GM19467 (cell line): ENCODE data around the gene ATG9B.
"Not testable (repeated sequence)": the region's sequence is repeated elsewhere in the genome, so short reads cannot be mapped to it uniquely, and the experiment has no call there.

Experiments used
- ATAC-seq: cut with Tn5 transposase; IDR thresholded peaks from one replicate; pipeline ENCODE4 v1.9.1; 2021; ENCODE audit warnings: mild to moderate bottlenecking, moderate library complexity; ENCODE audit not compliant: unreplicated experiment

Gene ATG9B

GRCh38 chr7:151038951-151039849 lies 14.9 kb upstream of the ATG9B start:
- no peak for ATAC-seq

DNA sequence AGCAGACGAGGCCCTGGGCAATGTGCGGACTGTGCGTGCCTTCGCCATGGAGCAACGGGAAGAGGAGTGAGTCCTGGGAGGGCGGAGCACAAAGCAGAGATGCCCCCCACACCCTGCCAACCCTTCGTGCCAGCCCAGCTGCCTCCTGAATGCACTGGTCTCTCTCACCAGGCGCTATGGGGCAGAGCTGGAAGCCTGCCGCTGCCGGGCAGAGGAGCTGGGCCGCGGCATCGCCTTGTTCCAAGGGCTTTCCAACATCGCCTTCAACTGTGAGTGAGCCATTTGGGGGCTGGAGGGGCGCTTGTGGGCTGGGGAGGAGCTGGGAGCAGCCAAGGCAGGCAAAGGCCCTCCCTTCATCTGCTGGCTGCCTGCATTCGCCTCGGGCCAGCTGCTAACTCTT lies 11.6 kb upstream of the ATG9B start:
- no peak for ATAC-seq

DNA sequence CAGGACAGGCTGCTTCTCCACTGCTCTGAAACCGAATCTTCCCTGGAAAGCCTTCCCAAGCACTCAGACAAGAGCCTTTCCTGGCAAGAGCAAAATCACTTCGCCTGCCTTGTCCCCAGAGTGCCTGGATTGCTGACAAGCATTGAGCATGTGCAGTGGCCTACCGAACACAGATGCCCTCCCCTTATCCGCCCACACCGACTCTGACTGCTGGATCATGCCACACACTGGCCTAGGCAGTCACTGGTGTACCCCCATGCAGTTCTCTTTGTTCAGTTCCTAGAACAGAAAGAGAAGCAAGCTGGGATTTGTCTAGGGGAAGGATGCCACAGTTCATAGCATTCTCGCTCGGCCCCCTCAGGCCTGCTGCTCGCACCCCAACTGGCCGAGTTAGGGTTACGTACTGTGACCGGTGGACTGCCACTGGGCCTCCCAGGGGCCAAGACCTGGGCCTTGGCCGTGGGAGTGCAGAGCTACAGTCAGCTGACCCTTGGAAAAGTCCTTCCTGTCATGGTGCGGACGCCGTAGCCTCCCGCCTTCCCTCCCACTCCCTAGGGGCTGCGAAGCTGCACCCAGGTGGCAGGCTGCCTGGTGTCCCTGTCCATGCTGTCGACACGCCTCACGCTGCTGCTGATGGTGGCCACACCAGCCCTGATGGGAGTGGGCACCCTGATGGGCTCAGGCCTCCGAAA lies 10.9 kb upstream of the ATG9B start:
- ATAC-seq: no peak

GRCh38 chr7:151034312-151035025 lies 10.2 kb upstream of the ATG9B start:
- no peak for ATAC-seq

DNA sequence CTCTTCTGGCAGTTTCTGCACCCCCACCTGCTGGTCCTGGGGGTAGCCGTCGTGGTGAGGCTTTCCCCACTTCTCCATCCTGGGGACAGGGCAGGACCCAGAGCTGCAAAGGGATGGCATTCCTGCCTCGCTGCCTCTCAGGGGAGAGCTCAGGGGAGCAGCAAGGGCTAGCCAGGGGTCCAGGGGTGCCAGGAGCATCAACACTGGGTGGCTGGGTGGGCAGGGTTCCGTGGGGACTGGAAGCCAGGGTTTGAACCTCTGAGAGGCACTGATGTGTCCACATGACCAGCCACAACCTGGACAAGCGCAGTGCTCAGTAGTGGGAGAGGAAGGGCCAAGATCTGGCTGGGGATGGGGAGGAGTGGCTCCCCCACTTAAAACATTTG lies 9.6 kb upstream of the ATG9B start:
- no peak for ATAC-seq

DNA sequence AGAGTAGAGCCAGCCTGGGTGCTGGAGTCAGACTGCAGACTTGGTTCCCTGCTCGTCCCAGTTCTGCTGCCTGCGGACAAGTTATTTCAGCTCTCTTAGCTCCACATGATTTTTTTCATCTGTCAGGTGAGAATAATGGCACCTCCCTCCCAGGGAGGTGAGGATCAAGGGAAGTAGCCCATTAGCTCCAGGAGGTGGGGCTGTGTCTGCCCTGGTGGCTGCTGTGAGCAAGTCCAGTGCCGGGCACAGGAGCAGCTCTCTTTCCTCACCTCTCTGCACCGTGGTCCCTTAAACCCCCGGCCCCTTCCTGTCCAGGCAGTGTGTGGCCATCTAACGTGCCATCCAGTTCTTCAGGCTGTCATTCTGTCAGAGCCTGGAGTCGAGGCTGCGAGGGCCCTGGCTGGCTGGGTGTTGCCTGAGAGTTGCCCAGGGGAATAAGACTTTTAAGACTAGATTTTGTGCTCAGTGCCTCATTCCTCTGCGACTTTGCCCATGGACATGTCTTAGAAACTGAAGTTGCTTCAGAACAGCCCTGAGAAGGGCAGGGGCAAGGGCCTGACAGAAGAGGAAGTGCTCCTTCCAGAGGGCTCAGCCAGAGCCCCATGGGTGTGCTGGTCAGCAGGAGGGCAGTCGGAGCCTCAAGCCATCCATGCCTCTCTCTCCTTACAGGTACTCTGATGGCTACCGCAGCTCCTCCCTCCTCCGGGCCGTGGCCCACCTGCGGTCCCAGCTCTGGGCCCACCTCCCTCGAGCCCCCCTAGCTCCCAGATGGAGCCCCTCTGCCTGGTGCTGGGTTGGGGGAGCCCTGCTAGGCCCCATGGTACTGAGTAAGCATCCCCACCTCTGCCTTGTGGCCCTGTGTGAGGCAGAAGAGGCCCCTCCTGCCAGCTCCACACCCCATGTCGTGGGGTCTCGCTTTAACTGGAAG lies 8.9 kb upstream of the ATG9B start:
- ATAC-seq: no peak

GRCh38 chr7:151031011-151031410 lies 6.7 kb upstream of the ATG9B start:
- no peak for ATAC-seq

GRCh38 chr7:151028948-151029501 lies 4.7 kb upstream of the ATG9B start:
- no peak for ATAC-seq

DNA sequence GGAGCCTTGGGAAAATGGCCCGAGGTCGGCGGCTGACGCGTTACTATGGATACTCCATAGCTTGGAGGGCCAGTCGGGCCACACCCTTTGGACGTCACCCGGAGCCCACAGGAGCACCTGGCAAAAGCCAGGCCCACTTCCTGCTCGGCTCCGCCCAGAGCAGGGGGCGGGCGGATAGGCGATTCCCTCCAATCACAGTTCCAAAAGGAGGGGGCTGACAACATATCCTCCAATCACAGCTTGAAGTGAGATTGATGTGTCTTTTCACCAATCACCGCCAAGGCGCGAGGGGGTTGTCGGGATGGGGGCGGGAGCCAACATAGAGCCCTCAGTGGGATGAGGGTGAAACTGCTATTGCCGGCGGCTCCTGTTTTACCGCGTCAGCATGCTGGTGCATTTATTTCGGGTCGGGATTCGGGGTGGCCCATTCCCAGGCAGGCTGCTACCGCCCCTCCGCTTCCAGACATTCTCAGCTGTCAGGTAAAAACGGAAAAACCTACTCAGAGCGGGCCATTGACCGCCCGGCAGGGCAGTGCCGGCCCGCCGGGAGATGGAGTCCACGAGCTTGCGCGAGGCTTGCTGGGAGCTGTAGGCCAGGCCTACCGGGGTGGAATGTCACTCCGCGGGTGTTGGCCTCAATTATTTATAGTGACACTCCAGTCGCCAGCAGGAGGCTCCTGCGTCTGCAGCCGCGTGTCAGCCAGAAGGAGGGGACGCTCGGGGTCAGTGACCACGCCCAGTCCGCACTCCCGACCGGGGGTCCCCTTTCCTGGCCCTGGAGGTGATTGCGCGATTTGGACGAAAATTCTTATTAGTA lies 4.0 kb upstream of the ATG9B start, which contains the start of gene ABCB8:
TSS of gene ABCB8 (plus strand) at position 320 of the 817 bp plus-strand sequence. CDS start at position 386, 66 bp downstream.
- peak; percentile 98 for ATAC-seq

DNA sequence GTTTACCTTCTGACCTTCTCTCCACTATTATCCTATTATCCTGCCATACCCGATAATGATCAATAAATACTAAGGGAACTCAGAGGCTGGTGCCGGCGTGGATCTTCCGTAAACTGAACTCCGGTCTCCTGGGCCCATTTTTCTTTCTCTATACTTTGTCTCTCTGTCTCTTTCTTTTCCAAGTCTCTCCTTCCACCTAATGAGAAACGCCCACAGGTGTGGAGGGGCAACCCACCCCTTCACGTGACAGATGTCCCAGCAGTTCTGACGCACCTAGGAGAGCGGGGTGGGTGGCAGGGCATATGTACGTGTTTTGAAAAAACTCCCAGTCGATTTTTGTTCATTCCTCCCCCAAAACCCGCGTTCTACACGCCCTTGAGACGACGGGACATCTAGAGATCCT lies 3.4 kb upstream of the ATG9B start:
- peak; percentile 1 for ATAC-seq

GRCh38 chr7:151026771-151027727 lies 2.8 kb upstream of the ATG9B start:
- ATAC-seq: not testable (repeated sequence)

GRCh38 chr7:151025924-151026671 lies 1.8 kb upstream of the ATG9B start:
- ATAC-seq: no peak

DNA sequence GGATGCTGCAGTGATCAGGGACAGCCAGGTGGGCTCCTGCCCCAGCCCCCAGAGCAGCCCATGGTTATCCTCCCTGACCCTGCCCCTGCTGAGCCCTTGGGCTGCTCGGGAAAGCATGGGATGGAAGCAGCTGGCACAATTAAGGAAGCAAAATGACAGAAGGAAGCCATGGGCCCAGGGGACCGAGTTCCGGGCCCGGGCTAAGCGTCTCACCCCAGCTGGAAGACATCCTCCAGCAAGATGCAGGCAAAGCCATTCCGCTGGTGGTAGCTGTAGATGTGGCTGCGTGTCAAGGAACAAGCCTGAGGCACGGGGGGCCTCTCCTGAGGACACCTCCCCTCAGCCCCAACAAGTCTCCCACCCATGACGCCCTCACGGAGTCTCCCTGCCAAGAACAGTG lies 1.1 kb downstream of the ATG9B start:
- no peak for ATAC-seq

DNA sequence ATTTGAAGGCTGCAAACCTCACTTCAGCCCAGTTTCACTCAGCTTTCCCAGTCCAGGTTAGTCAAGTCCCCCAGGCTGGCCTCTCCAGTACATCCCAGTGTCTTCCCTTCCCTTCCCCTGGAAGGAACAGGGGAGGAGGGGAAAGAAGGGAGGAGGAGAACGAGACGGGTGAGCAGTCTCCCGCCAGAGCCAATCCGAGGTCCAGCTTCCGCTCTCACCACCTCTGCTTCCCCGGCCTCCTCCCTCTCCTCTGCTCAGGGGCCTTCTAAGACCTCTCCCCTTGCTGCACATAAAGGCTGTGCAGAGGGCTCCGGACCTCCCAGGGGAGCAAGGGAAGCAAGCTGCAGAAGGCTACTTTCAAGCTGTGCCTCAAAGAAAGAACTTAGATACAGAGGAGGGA lies 4.1 kb downstream of the ATG9B start:
- no peak for ATAC-seq

DNA sequence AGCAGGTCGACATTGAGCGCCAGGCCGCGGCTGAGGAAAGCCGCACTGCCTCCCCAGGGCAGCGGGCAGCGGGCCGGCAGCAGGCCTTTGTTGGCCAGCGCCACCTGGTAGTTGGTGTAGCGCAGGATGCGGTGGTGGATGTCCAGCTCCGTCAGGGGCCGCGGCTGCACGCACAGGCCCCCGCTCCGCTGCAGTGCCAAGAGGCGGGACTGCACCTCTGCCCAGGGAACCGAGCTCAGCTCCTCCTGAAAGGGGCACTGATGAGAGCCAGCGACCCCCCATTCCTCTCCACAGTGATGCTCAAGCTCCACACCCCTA lies 5.2 kb downstream of the ATG9B start:
- ATAC-seq: no peak

GRCh38 chr7:151018421-151019129 lies 5.7 kb downstream of the ATG9B start:
- no peak for ATAC-seq

DNA sequence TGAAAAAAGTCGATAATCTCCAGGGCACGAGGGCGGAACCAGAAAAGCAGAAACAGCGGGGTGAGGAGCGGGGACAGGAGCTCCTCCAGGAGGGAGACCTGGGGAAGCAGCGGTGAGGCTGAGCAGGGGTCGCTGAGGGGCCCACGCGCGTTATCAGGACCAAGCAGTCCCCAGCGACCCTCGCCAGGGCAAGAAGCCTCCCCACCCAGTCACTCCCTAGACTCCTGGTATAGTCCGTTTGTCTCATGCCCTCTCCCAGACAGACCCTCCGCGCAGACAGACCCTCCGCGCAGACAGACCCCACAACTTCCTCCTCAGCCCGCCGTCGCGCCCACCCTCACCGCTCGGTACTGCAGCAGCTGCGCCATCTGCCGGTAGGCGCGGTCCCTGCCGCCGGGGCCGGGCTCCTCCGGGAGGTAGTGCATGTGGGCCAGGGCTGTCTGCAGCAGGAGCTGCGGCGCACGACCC lies 6.3 kb downstream of the ATG9B start:
- no peak for ATAC-seq
